ENCODE data around the gene FBXO15. TPM values are rescaled to one million over a fixed set of nuclear protein-coding genes. Genes with fewer than 3 reads are reported as not detected.

Gene FBXO15
- total and polyA plus RNA-seq, 2 of the 13 experiments (the other 11 are each of a cell fraction or from before 2014, with no cell fraction given) = 0.09 to 0.12 TPM

DNA sequence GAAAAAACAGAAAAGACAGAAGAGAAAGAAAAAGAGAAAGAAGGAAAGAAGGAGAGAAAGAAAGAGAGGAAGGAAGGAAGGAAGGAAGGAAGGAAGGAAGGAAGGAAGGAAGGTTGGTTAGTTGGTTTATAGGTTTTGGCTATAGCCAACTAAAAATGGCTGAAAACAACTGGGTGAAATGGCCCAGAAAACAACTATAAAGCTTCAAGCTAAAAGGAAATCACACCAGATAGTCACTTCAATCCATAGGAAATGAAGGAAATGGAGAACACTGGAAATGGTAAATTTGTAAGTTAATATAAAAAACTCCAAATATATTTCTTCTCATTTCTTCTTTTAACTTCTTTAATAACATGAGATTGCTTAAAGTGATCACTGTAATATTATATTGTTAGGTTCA is 118.5 kb downstream of the FBXO15 start:
- no peaks in the 10 kb centered on the region for H3K4me1 ChIP-seq (ENCODE audit: insufficient read depth, low read length)
- intact Hi-C loops (cut with micrococcal nuclease; ENCODE audit: unreplicated experiment) = no loop called here
- H3K9ac ChIP-seq (ENCODE audit: insufficient read depth, low read depth, low read length) = no peak overlapping the region
- in situ Hi-C loops (cut with HindIII; ENCODE audit: extremely low pct_ligation_motif_present, low pct_unique_long_range_greater_than_20kb) = no loop called here
- peaks cover 0 to 3% of the 10 kb centered on the region in 2 experiments; a peak in 1 of 5 replicates for H3K27me3 ChIP-seq (ENCODE audit: control insufficient read depth in 1 of 2, insufficient read depth in 2 of 2, low read length in 2 of 2)
- no TSS peak for BruUV-seq (replicated peaks)
- ChIA-PET CTCF (ENCODE audit: low intra/inter-chr PET ratio, low total read pairs) (no interaction called here), POLR2A (no interaction called here)
- no peak overlapping the region for H3K27ac ChIP-seq (ENCODE audit: extremely low read length, insufficient read depth, low read length)
- H3K36me3 ChIP-seq (replicated peaks in 1 of 2; ENCODE audit: control insufficient read depth in 1 of 2, insufficient read depth in 2 of 2, low read length in 2 of 2) = no peaks in the 10 kb centered on the region
- H2AFZ ChIP-seq (ENCODE audit: low read length) = no peak overlapping the region
- TF ChIP-seq ZKSCAN5 (CRISPR knock-in tag; IDR thresholded peaks at IDR 0.05) = no peak
- no peak for TF ChIP-seq LCORL (IDR thresholded peaks at IDR 0.05)
- no peak for TF ChIP-seq LCORL (CRISPR knock-in tag; IDR thresholded peaks at IDR 0.05)
- TF ChIP-seq ZNF296 (CRISPR knock-in tag; conservative IDR thresholded peaks at IDR 0.05) = no peak
- no peak for TF ChIP-seq NFE2L2 (IDR thresholded peaks at IDR 0.05; ENCODE audit: low read length)
- no peak for TF ChIP-seq ZNF317 (CRISPR knock-in tag; IDR thresholded peaks at IDR 0.05)
- TF ChIP-seq WIZ (CRISPR knock-in tag; IDR thresholded peaks at IDR 0.05) = no peak
- no peak for TF ChIP-seq ZBTB21 (CRISPR knock-in tag; IDR thresholded peaks at IDR 0.05)
- TF ChIP-seq, protein P1, sequence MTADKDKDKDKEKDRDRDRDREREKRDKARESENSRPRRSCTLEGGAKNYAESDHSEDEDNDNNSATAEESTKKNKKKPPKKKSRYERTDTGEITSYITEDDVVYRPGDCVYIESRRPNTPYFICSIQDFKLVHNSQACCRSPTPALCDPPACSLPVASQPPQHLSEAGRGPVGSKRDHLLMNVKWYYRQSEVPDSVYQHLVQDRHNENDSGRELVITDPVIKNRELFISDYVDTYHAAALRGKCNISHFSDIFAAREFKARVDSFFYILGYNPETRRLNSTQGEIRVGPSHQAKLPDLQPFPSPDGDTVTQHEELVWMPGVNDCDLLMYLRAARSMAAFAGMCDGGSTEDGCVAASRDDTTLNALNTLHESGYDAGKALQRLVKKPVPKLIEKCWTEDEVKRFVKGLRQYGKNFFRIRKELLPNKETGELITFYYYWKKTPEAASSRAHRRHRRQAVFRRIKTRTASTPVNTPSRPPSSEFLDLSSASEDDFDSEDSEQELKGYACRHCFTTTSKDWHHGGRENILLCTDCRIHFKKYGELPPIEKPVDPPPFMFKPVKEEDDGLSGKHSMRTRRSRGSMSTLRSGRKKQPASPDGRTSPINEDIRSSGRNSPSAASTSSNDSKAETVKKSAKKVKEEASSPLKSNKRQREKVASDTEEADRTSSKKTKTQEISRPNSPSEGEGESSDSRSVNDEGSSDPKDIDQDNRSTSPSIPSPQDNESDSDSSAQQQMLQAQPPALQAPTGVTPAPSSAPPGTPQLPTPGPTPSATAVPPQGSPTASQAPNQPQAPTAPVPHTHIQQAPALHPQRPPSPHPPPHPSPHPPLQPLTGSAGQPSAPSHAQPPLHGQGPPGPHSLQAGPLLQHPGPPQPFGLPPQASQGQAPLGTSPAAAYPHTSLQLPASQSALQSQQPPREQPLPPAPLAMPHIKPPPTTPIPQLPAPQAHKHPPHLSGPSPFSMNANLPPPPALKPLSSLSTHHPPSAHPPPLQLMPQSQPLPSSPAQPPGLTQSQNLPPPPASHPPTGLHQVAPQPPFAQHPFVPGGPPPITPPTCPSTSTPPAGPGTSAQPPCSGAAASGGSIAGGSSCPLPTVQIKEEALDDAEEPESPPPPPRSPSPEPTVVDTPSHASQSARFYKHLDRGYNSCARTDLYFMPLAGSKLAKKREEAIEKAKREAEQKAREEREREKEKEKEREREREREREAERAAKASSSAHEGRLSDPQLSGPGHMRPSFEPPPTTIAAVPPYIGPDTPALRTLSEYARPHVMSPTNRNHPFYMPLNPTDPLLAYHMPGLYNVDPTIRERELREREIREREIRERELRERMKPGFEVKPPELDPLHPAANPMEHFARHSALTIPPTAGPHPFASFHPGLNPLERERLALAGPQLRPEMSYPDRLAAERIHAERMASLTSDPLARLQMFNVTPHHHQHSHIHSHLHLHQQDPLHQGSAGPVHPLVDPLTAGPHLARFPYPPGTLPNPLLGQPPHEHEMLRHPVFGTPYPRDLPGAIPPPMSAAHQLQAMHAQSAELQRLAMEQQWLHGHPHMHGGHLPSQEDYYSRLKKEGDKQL (CRISPR knock-in tag; IDR thresholded peaks at IDR 0.05; ENCODE audit: low read depth) = no peak
- TF ChIP-seq, protein P2, sequence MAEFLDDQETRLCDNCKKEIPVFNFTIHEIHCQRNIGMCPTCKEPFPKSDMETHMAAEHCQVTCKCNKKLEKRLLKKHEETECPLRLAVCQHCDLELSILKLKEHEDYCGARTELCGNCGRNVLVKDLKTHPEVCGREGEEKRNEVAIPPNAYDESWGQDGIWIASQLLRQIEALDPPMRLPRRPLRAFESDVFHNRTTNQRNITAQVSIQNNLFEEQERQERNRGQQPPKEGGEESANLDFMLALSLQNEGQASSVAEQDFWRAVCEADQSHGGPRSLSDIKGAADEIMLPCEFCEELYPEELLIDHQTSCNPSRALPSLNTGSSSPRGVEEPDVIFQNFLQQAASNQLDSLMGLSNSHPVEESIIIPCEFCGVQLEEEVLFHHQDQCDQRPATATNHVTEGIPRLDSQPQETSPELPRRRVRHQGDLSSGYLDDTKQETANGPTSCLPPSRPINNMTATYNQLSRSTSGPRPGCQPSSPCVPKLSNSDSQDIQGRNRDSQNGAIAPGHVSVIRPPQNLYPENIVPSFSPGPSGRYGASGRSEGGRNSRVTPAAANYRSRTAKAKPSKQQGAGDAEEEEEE (CRISPR knock-in tag; IDR thresholded peaks at IDR 0.05; ENCODE audit: borderline replicate concordance) = no peak
- no peak for TF ChIP-seq SAP130 (CRISPR knock-in tag; IDR thresholded peaks at IDR 0.05; ENCODE audit: low read depth)
- TF ChIP-seq NFKB2 (CRISPR knock-in tag; IDR thresholded peaks at IDR 0.05; ENCODE audit: borderline replicate concordance) = no peak
- TF ChIP-seq, protein P3, sequence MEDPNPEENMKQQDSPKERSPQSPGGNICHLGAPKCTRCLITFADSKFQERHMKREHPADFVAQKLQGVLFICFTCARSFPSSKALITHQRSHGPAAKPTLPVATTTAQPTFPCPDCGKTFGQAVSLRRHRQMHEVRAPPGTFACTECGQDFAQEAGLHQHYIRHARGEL (CRISPR knock-in tag; IDR thresholded peaks at IDR 0.05) = no peak
- no peak for TF ChIP-seq ZNF12 (CRISPR knock-in tag; IDR thresholded peaks at IDR 0.05)
- no peak for TF ChIP-seq ZNF451 (CRISPR knock-in tag; IDR thresholded peaks at IDR 0.05)
- no peak for TF ChIP-seq ZFAT (CRISPR knock-in tag; conservative IDR thresholded peaks at IDR 0.05)
- H3K4me3 ChIP-seq (replicated peaks in 1 of 3; ENCODE audit: insufficient read depth in 1 of 3, low read depth in 2 of 3, low read length in 3 of 3) = no peak overlapping the region
- ATAC-seq (no peak), FAIRE-seq (no peak), DNase-seq (ENCODE audit: low spot score) (no peak)
- H3K9me3 ChIP-seq (ENCODE audit: low read length) = no peaks in the 10 kb centered on the region
- H4K20me1 ChIP-seq (ENCODE audit: insufficient read depth, low read length) = no peaks in the 10 kb centered on the region
- no peaks in the 10 kb centered on the region for H3K79me2 ChIP-seq (ENCODE audit: insufficient read depth, low read length)
- H3K4me2 ChIP-seq (ENCODE audit: low read depth, low read length) = no peak overlapping the region
